GM20000 (cell line): Measurements from ENCODE around the gene RTN4RL2.

Experiments used
- DNase-seq: peaks from one replicate; pipeline ENCODE4 v3.0.0; 2012; ENCODE audit warnings: low spot score
- TF ChIP-seq, protein P1 (sequence below): IDR thresholded peaks from 2 replicates; pipeline ENCODE4 v1.5.1; 2012; ENCODE audit warnings: mild to moderate bottlenecking, control low read depth; ENCODE audit errors: extremely low read depth, missing control alignments

The RTN4RL2 gene

DNA sequence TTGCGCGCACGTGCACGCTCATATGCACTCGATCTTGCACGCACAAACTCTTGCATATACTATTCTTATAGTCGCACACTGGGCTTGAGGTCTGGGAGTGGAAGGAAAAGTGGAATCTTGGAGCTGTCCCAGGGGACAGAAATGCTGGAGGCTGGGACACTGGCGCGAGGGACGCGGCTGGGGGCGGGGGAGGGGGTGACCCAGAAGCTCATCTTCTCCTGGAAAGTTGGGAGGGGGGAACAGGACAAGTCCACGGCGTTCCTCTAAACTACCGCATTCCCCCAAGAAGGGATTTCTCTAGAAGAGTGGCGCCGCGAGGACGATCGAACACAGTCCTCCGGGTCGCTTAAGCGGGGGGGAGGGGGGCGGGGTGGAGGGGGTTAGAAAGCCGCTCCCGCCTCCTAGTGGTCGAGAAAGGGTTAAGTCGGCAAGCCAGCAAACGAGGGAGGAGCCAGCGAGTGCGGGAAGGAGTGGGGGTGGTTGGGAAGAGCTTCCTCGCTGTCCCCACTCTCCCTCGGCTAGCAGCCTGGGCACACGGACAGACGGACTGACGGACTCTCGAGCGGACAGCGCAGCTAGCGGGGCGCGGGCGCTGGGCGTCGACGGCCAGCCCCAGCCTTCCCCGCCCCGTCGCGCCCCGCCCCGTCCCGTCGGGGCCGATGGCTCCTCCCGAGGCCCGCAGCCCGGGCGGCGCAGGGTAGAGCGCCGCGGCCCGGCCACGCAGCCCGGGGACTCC lies at the start of gene RTN4RL2:
Gene RTN4RL2 (plus strand): TSS at position 507 of the 736 bp plus-strand sequence. CDS start 338 bp downstream, outside the sequence.
- TF ChIP-seq, protein P1, sequence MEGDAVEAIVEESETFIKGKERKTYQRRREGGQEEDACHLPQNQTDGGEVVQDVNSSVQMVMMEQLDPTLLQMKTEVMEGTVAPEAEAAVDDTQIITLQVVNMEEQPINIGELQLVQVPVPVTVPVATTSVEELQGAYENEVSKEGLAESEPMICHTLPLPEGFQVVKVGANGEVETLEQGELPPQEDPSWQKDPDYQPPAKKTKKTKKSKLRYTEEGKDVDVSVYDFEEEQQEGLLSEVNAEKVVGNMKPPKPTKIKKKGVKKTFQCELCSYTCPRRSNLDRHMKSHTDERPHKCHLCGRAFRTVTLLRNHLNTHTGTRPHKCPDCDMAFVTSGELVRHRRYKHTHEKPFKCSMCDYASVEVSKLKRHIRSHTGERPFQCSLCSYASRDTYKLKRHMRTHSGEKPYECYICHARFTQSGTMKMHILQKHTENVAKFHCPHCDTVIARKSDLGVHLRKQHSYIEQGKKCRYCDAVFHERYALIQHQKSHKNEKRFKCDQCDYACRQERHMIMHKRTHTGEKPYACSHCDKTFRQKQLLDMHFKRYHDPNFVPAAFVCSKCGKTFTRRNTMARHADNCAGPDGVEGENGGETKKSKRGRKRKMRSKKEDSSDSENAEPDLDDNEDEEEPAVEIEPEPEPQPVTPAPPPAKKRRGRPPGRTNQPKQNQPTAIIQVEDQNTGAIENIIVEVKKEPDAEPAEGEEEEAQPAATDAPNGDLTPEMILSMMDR: peak; percentile 23
- DNase-seq: peak; percentile 89

DNA sequence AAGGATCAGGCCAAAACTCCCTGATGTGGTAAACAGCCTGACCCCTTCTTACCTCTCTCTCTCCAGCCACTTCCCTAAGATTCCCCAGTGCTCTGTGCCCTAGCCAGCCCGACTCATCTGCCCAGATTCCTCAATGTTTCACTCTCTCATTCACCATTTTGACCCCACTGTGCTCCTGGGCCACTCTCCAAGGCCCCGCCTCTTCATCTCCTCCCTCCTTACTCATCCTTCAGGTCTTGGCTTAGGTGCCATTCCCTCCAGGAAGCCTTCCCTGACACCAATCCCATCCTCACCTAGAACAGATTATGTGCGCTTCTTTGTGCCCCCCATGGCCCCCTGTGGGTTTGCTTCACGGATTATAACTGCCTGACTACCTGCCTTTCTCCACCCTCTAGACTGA lies 46.6 kb upstream of the RTN4RL2 start:
- TF ChIP-seq, protein P1: no peak
- no peak for DNase-seq

DNA sequence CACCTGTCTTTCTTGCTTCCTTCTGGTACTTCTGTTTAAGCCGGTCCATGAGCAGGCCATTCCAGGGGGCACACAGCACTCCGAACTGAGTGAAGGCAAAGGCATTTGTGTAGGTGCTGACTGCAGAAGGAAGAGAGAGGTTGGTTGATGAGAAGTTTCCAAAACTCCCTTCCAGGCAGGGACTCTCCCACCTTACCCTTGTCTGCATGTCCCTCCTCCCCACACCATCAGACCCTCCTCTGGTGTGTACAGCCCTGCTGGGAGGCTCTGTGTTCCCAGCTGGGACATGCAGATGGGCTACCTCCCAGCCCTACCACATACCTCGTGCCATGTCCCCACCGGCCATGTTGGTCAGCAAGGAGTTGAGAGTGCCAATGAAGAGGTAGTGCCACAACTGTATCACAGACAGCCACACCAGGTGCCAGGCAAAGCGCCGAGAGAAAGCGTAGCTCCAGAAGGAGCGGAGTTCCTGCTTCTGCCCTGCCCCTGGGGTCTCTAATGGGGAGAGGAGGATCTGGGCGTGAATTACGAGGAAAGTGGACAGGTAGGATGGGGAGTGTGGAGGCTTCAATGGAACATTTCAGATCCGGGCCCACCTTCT lies 45.6 kb upstream of the RTN4RL2 start:
- no peak for DNase-seq
- TF ChIP-seq, protein P1: no peak

- DNase-seq: no peak
- TF ChIP-seq, protein P1: no peak
Measured at GRCh38 chr11:57416436-57416835, 43.9 kb upstream of the RTN4RL2 start.

DNA sequence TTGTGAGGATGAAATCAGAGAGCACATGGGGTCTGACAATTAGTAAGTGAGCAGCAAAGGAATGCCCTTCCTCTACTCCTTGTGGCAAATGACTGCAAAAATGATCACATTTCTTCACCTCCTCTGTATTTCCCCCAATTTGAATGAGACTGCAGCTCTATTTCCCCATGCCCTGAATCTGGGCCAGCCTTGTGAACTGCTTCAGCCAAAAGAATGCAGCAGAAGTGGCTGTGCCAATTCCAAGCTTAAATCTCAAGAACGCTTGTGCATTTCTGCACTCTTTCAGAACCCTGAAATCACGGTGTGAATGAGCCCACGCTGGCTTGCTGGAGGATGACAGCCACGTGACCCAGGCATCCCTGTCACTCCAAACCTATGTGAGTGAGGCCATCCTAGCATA lies 43.3 kb upstream of the RTN4RL2 start:
- TF ChIP-seq, protein P1: no peak
- DNase-seq: no peak

- DNase-seq: no peak
- TF ChIP-seq, protein P1: no peak
Measured at GRCh38 chr11:57418131-57418530, 42.2 kb upstream of the RTN4RL2 start.

DNA sequence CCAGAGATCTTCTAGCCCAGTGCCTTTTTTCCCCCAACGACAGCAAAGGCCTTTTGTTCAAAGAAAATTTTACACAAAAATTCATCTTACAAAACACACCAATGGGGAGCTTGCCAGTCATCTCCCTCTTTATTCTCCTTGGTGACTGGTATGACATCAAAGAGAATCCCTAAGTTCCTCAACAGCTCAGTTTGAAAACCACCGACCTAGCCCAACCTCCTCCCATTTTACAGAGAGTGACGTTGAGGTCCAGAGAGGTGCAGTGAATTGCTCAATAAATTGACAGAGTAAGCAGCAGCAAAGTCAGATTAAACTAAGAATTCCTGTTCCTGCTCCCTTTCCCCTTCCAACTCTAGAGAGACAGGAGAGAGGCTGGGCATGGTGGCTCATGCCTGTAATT lies 41.2 kb upstream of the RTN4RL2 start:
- TF ChIP-seq, protein P1: no peak
- DNase-seq: no peak
